Testis (tissue), 3 donors: ENCODE measurements around the gene LSM11. TPM values are rescaled to one million over a fixed set of nuclear protein-coding genes. Genes with fewer than 3 reads are reported as not detected.

Source experiments
- DNase-seq: peaks from one replicate; pipeline ENCODE4 v3.0.0-alpha.2; 2019
- H3K27ac ChIP-seq, 2 donors: fragments of 200-600 bp; sonication (generic); one replicate each; pipeline ENCODE4 v1.5.1; 2019
- H3K27me3 ChIP-seq: fragments of 200-600 bp; sonication (generic); one replicate; pipeline ENCODE4 v1.5.1; 2019
- H3K36me3 ChIP-seq: fragments of 200-600 bp; sonication (generic); one replicate; pipeline ENCODE4 v1.5.1; 2017; ENCODE audit warnings: low read depth; ENCODE audit errors: missing control alignments
- H3K4me1 ChIP-seq: fragments of 200-600 bp; sonication (generic); one replicate; pipeline ENCODE4 v1.5.1; 2019
- H3K4me3 ChIP-seq, 2 donors: fragments of 200-600 bp; sonication (generic); one replicate each; pipeline ENCODE4 v1.5.1; 2017 to 2019
- H3K9me3 ChIP-seq: fragments of 200-600 bp; sonication (generic); one replicate; pipeline ENCODE4 v1.5.1; 2017
- POLR2A ChIP-seq: fragments of 450-650 bp; IDR thresholded peaks from one replicate; pipeline ENCODE4 v1.6.1; 2017; ENCODE audit warnings: antibody characterized with exemption, mild to moderate bottlenecking, moderate library complexity
- WGBS, 2 donors: methylation state at CpG; one replicate each; pipeline ENCODE4 v1.1.5; 2018; 5-methylcytosine and 5-hydroxymethylcytosine counted together
- intact Hi-C: fragments of 100-400 bp; cut with DNase I; formaldehyde crosslinking; loops from one replicate; pipeline ENCODE4 v1.15.1; 2023; ENCODE audit warnings: low total_unique reads
- polyA plus RNA-seq: library from polyadenylated mRNA; stranded (reverse); fragments of 350-450 nt; fragmentation: Illumina TruSeq; extraction: RNeasy Lipid Tissue Mini Kit (QIAGEN cat#74804); gene quantifications from one replicate; pipeline ENCODE4 v1.2.3, GENCODE V29; 2014; ENCODE audit warnings: low read depth, low replicate concordance; ENCODE audit not compliant: insufficient read depth
- total RNA-seq, 2 donors: library from RNA; depleted of rRNA; stranded (reverse); fragments of >200 nt; gene quantifications; one replicate each; pipeline ENCODE4 v1.2.3, GENCODE V29; 2016
- TF ChIP-seq, protein P1 (sequence below), 3 experiments: fragments of 450-650 bp in 2 of 3; fragments of 200-600 bp in 1 of 3; sonication (generic) in 1 of 3; IDR thresholded peaks; one replicate each; pipeline ENCODE4 v1.5.1; 2016 to 2019; ENCODE audit warnings: antibody characterized with exemption in 3 of 3, mild to moderate bottlenecking in 2 of 3, moderate library complexity in 1 of 3

LSM11 gene
- total and polyA plus RNA-seq, 3 donors from 2014 or later: 7.7 to 9.8 (median 9.5) TPM

DNA sequence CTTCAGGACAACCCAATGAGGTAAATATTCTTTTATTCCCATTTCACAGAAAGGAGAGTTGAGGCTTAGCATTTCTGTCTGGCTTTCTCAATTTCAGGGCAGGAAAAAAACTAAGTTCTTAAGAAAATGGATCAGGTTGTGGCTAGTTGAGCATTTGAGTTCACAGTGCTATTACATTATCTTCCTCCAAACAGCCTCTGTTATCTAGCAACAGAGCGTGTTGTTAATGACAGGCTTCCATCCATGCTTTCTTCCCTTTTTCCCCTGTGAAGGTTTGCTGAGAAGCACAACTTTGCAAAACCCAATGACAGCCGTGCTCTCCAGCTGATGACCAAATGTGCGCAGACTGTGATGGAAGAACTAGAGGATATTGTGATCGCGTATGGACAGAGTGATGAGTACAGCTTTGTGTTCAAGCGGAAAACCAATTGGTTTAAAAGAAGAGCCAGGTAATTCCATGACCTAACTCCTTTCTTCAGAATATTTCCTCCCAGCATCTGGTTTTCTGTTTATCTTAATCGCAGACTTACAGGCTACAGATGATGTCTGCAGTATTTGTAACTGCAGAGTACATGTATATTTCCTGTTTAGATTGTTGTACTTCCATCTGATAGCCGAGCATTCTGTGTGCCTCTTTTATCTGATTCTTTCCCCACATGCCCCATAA lies 10.8 kb upstream of the LSM11 start:
- Histone ChIP-seq H3K27me3 (no peaks in the 10 kb centered on the region), H3K36me3 (no peaks in the 10 kb centered on the region), H3K27ac (no peak overlapping the region), H3K4me3 (no peak overlapping the region), H3K4me1 (no peaks in the 10 kb centered on the region), H3K9me3 (no peaks in the 10 kb centered on the region)
- intact Hi-C loops: no loop called here
- WGBS, 2 donors: 73 to 78% methylated on average over 8 of the region's 8 CpGs
- no peak for TF ChIP-seq POLR2A
- TF ChIP-seq, protein P1, sequence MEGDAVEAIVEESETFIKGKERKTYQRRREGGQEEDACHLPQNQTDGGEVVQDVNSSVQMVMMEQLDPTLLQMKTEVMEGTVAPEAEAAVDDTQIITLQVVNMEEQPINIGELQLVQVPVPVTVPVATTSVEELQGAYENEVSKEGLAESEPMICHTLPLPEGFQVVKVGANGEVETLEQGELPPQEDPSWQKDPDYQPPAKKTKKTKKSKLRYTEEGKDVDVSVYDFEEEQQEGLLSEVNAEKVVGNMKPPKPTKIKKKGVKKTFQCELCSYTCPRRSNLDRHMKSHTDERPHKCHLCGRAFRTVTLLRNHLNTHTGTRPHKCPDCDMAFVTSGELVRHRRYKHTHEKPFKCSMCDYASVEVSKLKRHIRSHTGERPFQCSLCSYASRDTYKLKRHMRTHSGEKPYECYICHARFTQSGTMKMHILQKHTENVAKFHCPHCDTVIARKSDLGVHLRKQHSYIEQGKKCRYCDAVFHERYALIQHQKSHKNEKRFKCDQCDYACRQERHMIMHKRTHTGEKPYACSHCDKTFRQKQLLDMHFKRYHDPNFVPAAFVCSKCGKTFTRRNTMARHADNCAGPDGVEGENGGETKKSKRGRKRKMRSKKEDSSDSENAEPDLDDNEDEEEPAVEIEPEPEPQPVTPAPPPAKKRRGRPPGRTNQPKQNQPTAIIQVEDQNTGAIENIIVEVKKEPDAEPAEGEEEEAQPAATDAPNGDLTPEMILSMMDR (IDR thresholded peaks at IDR 0.05): no peak
- no peak for DNase-seq

DNA sequence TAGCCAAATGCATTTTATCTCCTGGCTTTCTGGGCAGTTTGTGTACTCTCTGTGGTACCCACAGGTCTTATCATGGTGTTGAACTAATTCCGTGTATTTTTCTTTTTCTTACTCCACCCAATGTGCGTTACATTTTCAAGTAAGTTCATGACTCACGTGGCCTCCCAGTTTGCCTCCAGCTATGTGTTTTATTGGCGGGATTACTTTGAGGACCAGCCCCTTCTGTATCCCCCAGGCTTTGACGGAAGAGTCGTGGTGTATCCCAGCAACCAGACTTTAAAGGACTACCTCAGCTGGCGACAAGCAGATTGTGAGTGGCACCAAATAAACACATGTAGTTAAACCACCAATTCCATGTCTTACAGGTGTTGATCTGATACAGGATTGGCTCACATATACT lies 9.1 kb upstream of the LSM11 start:
- H3K36me3 ChIP-seq: no peaks in the 10 kb centered on the region
- TF ChIP-seq, protein P1 (IDR thresholded peaks at IDR 0.05): no peak
- no peak for TF ChIP-seq POLR2A
- 88 to 92% methylated on average over 7 of the region's 7 CpGs for WGBS, 2 donors

DNA sequence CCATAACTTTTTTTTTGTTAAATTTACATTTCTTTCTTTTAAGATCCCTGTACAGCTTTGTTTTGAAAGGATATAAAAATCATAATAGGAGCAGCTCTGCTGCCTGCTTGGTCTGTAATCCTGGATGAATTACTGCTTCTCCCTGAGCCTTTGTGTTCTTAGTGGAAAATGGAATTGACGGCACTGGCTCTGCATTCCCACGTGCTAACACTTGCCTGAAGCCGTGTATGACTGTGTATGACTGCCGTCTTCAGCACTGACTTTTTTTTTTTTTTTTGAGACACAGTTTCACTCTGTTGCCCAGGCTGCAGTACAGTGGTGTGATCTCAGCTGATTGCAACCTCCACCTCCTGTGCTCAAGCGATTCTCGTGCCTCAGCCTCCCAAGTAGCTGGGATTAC lies 7.5 kb upstream of the LSM11 start:
- H3K4me3 ChIP-seq: no peak overlapping the region
- H3K27me3 ChIP-seq: no peaks in the 10 kb centered on the region
- H3K9me3 ChIP-seq: no peaks in the 10 kb centered on the region
- H3K36me3 ChIP-seq: no peaks in the 10 kb centered on the region
- no peaks in the 10 kb centered on the region for H3K4me1 ChIP-seq
- intact Hi-C loops: no loop called here
- TF ChIP-seq, protein P1 (IDR thresholded peaks at IDR 0.05): no peak
- TF ChIP-seq POLR2A: no peak
- DNase-seq: no peak
- H3K27ac ChIP-seq: no peak overlapping the region
- WGBS, 2 donors: 86 to 95% methylated on average over 6 of the region's 6 CpGs

More for the DNA sequence above, 9.1 kb upstream of the LSM11 start:
- intact Hi-C loops: no loop called here
- Histone ChIP-seq H3K9me3 (no peaks in the 10 kb centered on the region), H3K4me3 (no peak overlapping the region), H3K4me1 (no peaks in the 10 kb centered on the region), H3K27me3 (no peaks in the 10 kb centered on the region), H3K27ac (no peak overlapping the region)
- DNase-seq: no peak

DNA sequence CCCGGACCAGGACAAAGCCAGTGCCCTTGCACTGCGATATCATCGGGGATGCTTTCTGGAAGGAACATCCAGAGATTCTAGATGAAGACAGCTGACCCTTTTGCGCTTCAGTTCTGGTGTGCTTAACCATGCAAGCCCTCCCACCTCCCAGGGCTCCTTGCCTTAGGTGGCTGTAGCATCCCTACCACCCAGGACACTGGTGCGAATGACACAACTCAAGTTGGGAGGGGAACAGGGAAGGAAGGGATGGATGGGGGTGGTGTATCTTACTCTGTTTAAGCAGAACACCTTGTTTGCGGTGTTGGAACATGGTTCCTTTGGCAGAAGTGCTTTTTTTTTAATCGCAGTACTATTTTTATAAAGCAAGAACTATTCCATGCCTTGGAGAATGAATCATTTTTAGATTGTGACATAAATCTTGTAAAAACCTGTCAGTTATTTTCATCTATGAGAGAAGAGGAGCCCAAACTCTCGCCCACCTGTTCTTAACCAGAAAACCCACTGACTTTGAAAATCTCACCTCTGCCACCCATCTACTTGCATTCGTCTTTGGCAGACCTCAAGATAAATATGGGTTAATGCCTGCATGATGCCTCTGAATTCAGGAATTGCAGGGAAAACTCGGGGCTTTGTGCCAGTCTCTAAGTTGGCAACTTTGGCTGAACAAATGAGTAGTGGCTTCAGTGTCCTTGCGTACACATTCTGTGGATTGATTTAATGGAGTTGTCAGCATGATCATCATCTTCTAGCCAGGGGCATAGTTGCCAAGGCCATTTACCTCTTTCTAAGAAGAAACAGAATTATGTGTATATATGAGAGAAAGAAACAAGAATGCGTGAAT lies 3.9 kb upstream of the LSM11 start:
- H3K4me3 ChIP-seq: no peak overlapping the region
- no peaks in the 10 kb centered on the region for H3K36me3 ChIP-seq
- H3K27ac ChIP-seq: no peak overlapping the region
- TF ChIP-seq POLR2A: no peak
- TF ChIP-seq, protein P1 (IDR thresholded peaks at IDR 0.05): no peak
- no peaks in the 10 kb centered on the region for H3K9me3 ChIP-seq
- H3K4me1 ChIP-seq: no peaks in the 10 kb centered on the region
- whole genome bisulfite sequencing, 2 donors: 89 to 91% methylated on average over 12 of the region's 12 CpGs
- no peaks in the 10 kb centered on the region for H3K27me3 ChIP-seq
- intact Hi-C loops: no loop called here
- no peak for DNase-seq
